Epithelial cell of prostate (primary cell): Measurements from ENCODE around the gene EEF1AKMT3.
A peak's percentile ranks its signal among the peaks of the same experiment; 100 is the strongest.

Source experiments
- DNase-seq: peaks from one replicate; pipeline ENCODE4 v3.0.0-alpha.2; 2011; ENCODE audit warnings: low read depth, low spot score
- H3K27ac ChIP-seq: fragments of 450-650 bp; 2 replicates; pipeline ENCODE4 v1.5.1; 2017; ENCODE audit warnings: mild to moderate bottlenecking

The EEF1AKMT3 gene

GRCh38 chr12:57780284-57780897, 8.0 kb downstream of the EEF1AKMT3 start:
- no peak for DNase-seq
- no peak overlapping the region for H3K27ac ChIP-seq

- H3K27ac ChIP-seq = no peak overlapping the region
- no peak for DNase-seq
These were observed 8.8 kb downstream of the EEF1AKMT3 start for GRCh38 chr12:57781244-57781643.

- DNase-seq = no peak
- no peak overlapping the region for H3K27ac ChIP-seq
These were observed 9.4 kb downstream of the EEF1AKMT3 start for GRCh38 chr12:57781801-57782200.

- no peak overlapping the region for H3K27ac ChIP-seq
- DNase-seq = no peak
These were observed 9.8 kb downstream of the EEF1AKMT3 start for GRCh38 chr12:57782243-57782607.

GRCh38 chr12:57782608-57783465, 10.4 kb downstream of the EEF1AKMT3 start, which contains the start of gene TSFM:
Gene TSFM (plus strand): TSS chr12:57782787. CDS start chr12:57782802, 15 bp downstream.
- H3K27ac ChIP-seq = peak within 1 kb of the TSS; percentile 23
- DNase-seq = peak; percentile 67

- H3K27ac ChIP-seq = no peak overlapping the region
- DNase-seq = no peak
These were observed 11.0 kb downstream of the EEF1AKMT3 start for GRCh38 chr12:57783466-57783801.

GRCh38 chr12:57783861-57784260, 11.4 kb downstream of the EEF1AKMT3 start:
- no peak overlapping the region for H3K27ac ChIP-seq
- no peak for DNase-seq

- peak; percentile 65 for DNase-seq
- H3K27ac ChIP-seq = peak overlapping the region; percentile 53
These were observed 21.5 kb downstream of the EEF1AKMT3 start for GRCh38 chr12:57793920-57794319.

- peak overlapping the region; percentile 32 for H3K27ac ChIP-seq
- DNase-seq = peak; percentile 69
These were observed 22.9 kb downstream of the EEF1AKMT3 start for GRCh38 chr12:57795354-57795753.

GRCh38 chr12:57796996-57797395, 24.6 kb downstream of the EEF1AKMT3 start:
- no peak overlapping the region for H3K27ac ChIP-seq
- DNase-seq = no peak

- no peak for DNase-seq
- H3K27ac ChIP-seq = no peak overlapping the region
These were observed 25.5 kb downstream of the EEF1AKMT3 start for GRCh38 chr12:57797933-57798332.

GRCh38 chr12:57800965-57801364, 28.6 kb downstream of the EEF1AKMT3 start:
- DNase-seq = no peak
- no peak overlapping the region for H3K27ac ChIP-seq

GRCh38 chr12:57802607-57803006, 30.2 kb downstream of the EEF1AKMT3 start:
- no peak for DNase-seq

GRCh38 chr12:57803319-57803893, 31.0 kb downstream of the EEF1AKMT3 start:
- H3K27ac ChIP-seq = no peak overlapping the region

More at GRCh38 chr12:57802607-57803006, 30.2 kb downstream of the EEF1AKMT3 start:
- no peak overlapping the region for H3K27ac ChIP-seq

GRCh38 chr12:57806677-57807076, 34.3 kb downstream of the EEF1AKMT3 start:
- DNase-seq = no peak
- no peak overlapping the region for H3K27ac ChIP-seq

More at GRCh38 chr12:57803319-57803893, 31.0 kb downstream of the EEF1AKMT3 start:
- no peak for DNase-seq

- H3K27ac ChIP-seq = no peak overlapping the region
- DNase-seq = no peak
These were observed 34.9 kb downstream of the EEF1AKMT3 start for GRCh38 chr12:57807285-57807684.

- no peak overlapping the region for H3K27ac ChIP-seq
- DNase-seq = no peak
These were observed 35.9 kb downstream of the EEF1AKMT3 start for GRCh38 chr12:57808351-57808750.

GRCh38 chr12:57809425-57809824, 37.0 kb downstream of the EEF1AKMT3 start:
- DNase-seq = no peak
- H3K27ac ChIP-seq = no peak overlapping the region

- DNase-seq = peak; percentile 37
- H3K27ac ChIP-seq = no peak overlapping the region
These were observed 38.0 kb downstream of the EEF1AKMT3 start for GRCh38 chr12:57810450-57810849.

- no peak overlapping the region for H3K27ac ChIP-seq
- no peak for DNase-seq
These were observed 38.8 kb downstream of the EEF1AKMT3 start for GRCh38 chr12:57811028-57811755.
